Transverse colon (tissue), 4 donors: ENCODE results near the gene LILRA5.

Experiments used
- CTCF ChIP-seq, 5 experiments: fragments of 200-600 bp in 3 of 5; fragments of 450-650 bp in 2 of 5; sonication (generic) in 3 of 5; IDR thresholded peaks; 1 replicate in 2 of 5; 2 replicates in 3 of 5; pipeline ENCODE4 v1.5.1; 2016 to 2017; ENCODE audit warnings: antibody characterized with exemption in 5 of 5, inconsistent platforms in 3 of 5, mild to moderate bottlenecking in 2 of 5, moderate library complexity in 1 of 5
- EP300 ChIP-seq: sonication (generic); formaldehyde crosslinking; IDR thresholded peaks from one replicate; pipeline ENCODE4 v1.6.1; 2017; ENCODE audit warnings: antibody characterized with exemption, low read depth
- POLR2A ChIP-seq: fragments of 450-650 bp; IDR thresholded peaks from one replicate; pipeline ENCODE4 v1.6.1; 2016; ENCODE audit warnings: antibody characterized with exemption, mild to moderate bottlenecking, moderate library complexity
- POLR2AphosphoS5 ChIP-seq, 3 donors: sonication (generic); formaldehyde crosslinking; IDR thresholded peaks; one replicate each; pipeline ENCODE4 v1.6.1; 2016; ENCODE audit warnings: antibody characterized with exemption in 3 of 3

GRCh38 chr19:54329476-54330165, 16.7 kb upstream of the LILRA5 start:
- no peak for TF ChIP-seq POLR2AphosphoS5 (IDR thresholded peaks at IDR 0.05)
- TF ChIP-seq CTCF (IDR thresholded peaks at IDR 0.05): no peak
- no peak for TF ChIP-seq EP300
- TF ChIP-seq POLR2A: no peak
